Femur (tissue), 1 donor: ENCODE measurements around the gene ACAA1.
"Not testable (repeated sequence)": the region's sequence is repeated elsewhere in the genome, so short reads cannot be mapped to it uniquely, and the experiment has no call there.

Source experiments
- DNase-seq: peaks from one replicate; pipeline ENCODE4 v3.0.0-alpha.2; 2017

The ACAA1 gene

GRCh38 chr3:38136777-38137614 lies at the start of gene ACAA1:
Gene ACAA1 (minus strand): TSS chr3:38137127. CDS start chr3:38137035, 92 bp downstream.
- DNase-seq: peak; percentile 100

- DNase-seq: no peak
These were observed 40.3 kb upstream of the ACAA1 start for GRCh38 chr3:38177181-38177580.

- DNase-seq: no peak
These were observed 37.0 kb upstream of the ACAA1 start for GRCh38 chr3:38173834-38174418.

- no peak for DNase-seq
These were observed 34.7 kb upstream of the ACAA1 start for GRCh38 chr3:38171622-38172021.

GRCh38 chr3:38170722-38171121 lies 33.8 kb upstream of the ACAA1 start:
- DNase-seq: no peak

- no peak for DNase-seq
These were observed 32.0 kb upstream of the ACAA1 start for GRCh38 chr3:38169027-38169317.

GRCh38 chr3:38168151-38169026 lies 31.5 kb upstream of the ACAA1 start:
- no peak for DNase-seq

GRCh38 chr3:38167591-38167990 lies 30.7 kb upstream of the ACAA1 start:
- DNase-seq: no peak

- DNase-seq: no peak
These were observed 28.9 kb upstream of the ACAA1 start for GRCh38 chr3:38165722-38166387.

- DNase-seq: peak; percentile 99
These were observed 28.2 kb upstream of the ACAA1 start, which contains the start of gene OXSR1 for GRCh38 chr3:38164952-38165721. Gene OXSR1 (plus strand): TSS chr3:38165537. CDS start chr3:38165877, 340 bp downstream.

GRCh38 chr3:38164643-38164951 lies 27.7 kb upstream of the ACAA1 start:
- DNase-seq: no peak

GRCh38 chr3:38163841-38164642 lies 27.1 kb upstream of the ACAA1 start:
- no peak for DNase-seq

- no peak for DNase-seq
These were observed 26.4 kb upstream of the ACAA1 start for GRCh38 chr3:38163117-38163840.

- not testable (repeated sequence) for DNase-seq
These were observed 23.8 kb upstream of the ACAA1 start for GRCh38 chr3:38160704-38161103.

GRCh38 chr3:38158472-38158871 lies 21.5 kb upstream of the ACAA1 start:
- no peak for DNase-seq

GRCh38 chr3:38157595-38157994 lies 20.7 kb upstream of the ACAA1 start:
- no peak for DNase-seq

GRCh38 chr3:38157117-38157516 lies 20.2 kb upstream of the ACAA1 start:
- DNase-seq: no peak

GRCh38 chr3:38155825-38156224 lies 18.9 kb upstream of the ACAA1 start:
- no peak for DNase-seq

- no peak for DNase-seq
These were observed 17.8 kb upstream of the ACAA1 start for GRCh38 chr3:38154625-38155255.

- no peak for DNase-seq
These were observed 17.1 kb upstream of the ACAA1 start for GRCh38 chr3:38154033-38154494.
